Calu3 (cell line): ENCODE data around the gene CMIP. TPM values are rescaled to one million over a fixed set of nuclear protein-coding genes. Genes with fewer than 3 reads are reported as not detected.
A peak's percentile ranks its signal among the peaks of the same experiment; 100 is the strongest.

Source experiments
- BruUV-seq: library from RNA; stranded (reverse); fragments of 400-500 nt; replicated peaks from 2 replicates; lab custom pipeline; 2021; lab: Mats Ljungman, UMichigan
- CTCF ChIA-PET: fragments of 300-600 bp; sonication (Branson Sonifier 250); formaldehyde crosslinking; loops from one replicate; lab custom pipeline; 2022; ENCODE audit warnings: antibody characterized with exemption; lab: Charles Lee
- DNase-seq: peaks from one replicate; pipeline ENCODE4 v3.0.0; 2022
- H3K27ac Mint-ChIP-seq: one replicate; pipeline ENCODE4 v1.8.0; 2022; ENCODE audit warnings: mixed read lengths; ENCODE audit not compliant: unreplicated experiment
- H3K27me3 Mint-ChIP-seq: one replicate; pipeline ENCODE4 v1.8.0; 2022; ENCODE audit warnings: mixed read lengths; ENCODE audit not compliant: unreplicated experiment
- H3K36me3 Mint-ChIP-seq: one replicate; pipeline ENCODE4 v1.8.0; 2022; ENCODE audit warnings: mild to moderate bottlenecking, moderate library complexity, mixed read lengths; ENCODE audit not compliant: insufficient read depth, unreplicated experiment
- H3K4me1 Mint-ChIP-seq: one replicate; pipeline ENCODE4 v1.8.0; 2022; ENCODE audit warnings: mild to moderate bottlenecking, low read depth, mixed read lengths; ENCODE audit not compliant: unreplicated experiment
- H3K4me3 Mint-ChIP-seq: one replicate; pipeline ENCODE4 v1.8.0; 2022; ENCODE audit warnings: mild to moderate bottlenecking, low read depth, moderate library complexity, mixed read lengths; ENCODE audit not compliant: unreplicated experiment
- H3K9me3 Mint-ChIP-seq: one replicate; pipeline ENCODE4 v1.8.0; 2022; ENCODE audit warnings: low read depth, mixed read lengths; ENCODE audit not compliant: unreplicated experiment
- CTCF ChIP-seq: fragments of 200-600 bp; IDR thresholded peaks from one replicate; pipeline ENCODE4 v1.8.0; 2022; ENCODE audit warnings: antibody characterized with exemption; ENCODE audit not compliant: unreplicated experiment
- intact Hi-C: fragments of 100-400 bp; cut with micrococcal nuclease; formaldehyde crosslinking; loops from one replicate; pipeline ENCODE4 v1.10.0; 2022; ENCODE audit not compliant: unreplicated experiment
- total RNA-seq: library from RNA; stranded (reverse); gene quantifications from 2 replicates; pipeline ENCODE4 v1.2.3, GENCODE V29; 2022

CMIP gene
- total RNA-seq, 1 experiment from 2014 or later, result 82.7 TPM

- no peak for TF ChIP-seq CTCF
- H3K4me3 Mint-ChIP-seq, result no peak overlapping the region
- DNase-seq, result no peak
- intact Hi-C loops, result loop anchor here (10.0 kb wide), 1 partner anchor 234 kb away; no protein-coding TSS in a partner anchor
- H3K27me3 Mint-ChIP-seq, result no peaks in the 10 kb centered on the region
- H3K9me3 Mint-ChIP-seq, result no peaks in the 10 kb centered on the region
- H3K36me3 Mint-ChIP-seq, result peaks cover 26% of the 10 kb centered on the region
- H3K27ac Mint-ChIP-seq, result peak overlapping the region; percentile 58
- CTCF ChIA-PET, result interaction anchor here (0.5 kb wide), 1 partner anchor 136 kb away, joined by 3 read pairs; no protein-coding TSS in a partner anchor
- peaks cover 34% of the 10 kb centered on the region for H3K4me1 Mint-ChIP-seq
- no TSS peak for BruUV-seq
Measured at GRCh38 chr16:81638286-81638945, 193.8 kb downstream of the CMIP start.

- no TSS peak for BruUV-seq
- Mint-ChIP-seq H3K27ac (no peak overlapping the region), H3K9me3 (no peaks in the 10 kb centered on the region)
Measured at GRCh38 chr16:81639348-81639747, 194.7 kb downstream of the CMIP start.

GRCh38 chr16:81639931-81640680, 195.5 kb downstream of the CMIP start:
- no peaks in the 10 kb centered on the region for H3K27me3 Mint-ChIP-seq
- H3K36me3 Mint-ChIP-seq, result peaks cover 17% of the 10 kb centered on the region
- intact Hi-C loops, result loop anchor here (10.0 kb wide), 1 partner anchor 235 kb away; no protein-coding TSS in a partner anchor
- H3K27ac Mint-ChIP-seq, result no peak overlapping the region
- CTCF ChIA-PET, result no interaction called here
- H3K4me3 Mint-ChIP-seq, result no peak overlapping the region
- BruUV-seq, result no TSS peak
- DNase-seq, result no peak
- H3K4me1 Mint-ChIP-seq, result peaks cover 21% of the 10 kb centered on the region
- no peaks in the 10 kb centered on the region for H3K9me3 Mint-ChIP-seq
- no peak for TF ChIP-seq CTCF

More at GRCh38 chr16:81639348-81639747, 194.7 kb downstream of the CMIP start:
- H3K4me1 Mint-ChIP-seq, result peaks cover 29% of the 10 kb centered on the region
- CTCF ChIA-PET, result no interaction called here
- intact Hi-C loops, result loop anchor here (10.0 kb wide), 1 partner anchor 235 kb away; no protein-coding TSS in a partner anchor
- no peak overlapping the region for H3K4me3 Mint-ChIP-seq
- peaks cover 23% of the 10 kb centered on the region for H3K36me3 Mint-ChIP-seq
- DNase-seq, result no peak
- TF ChIP-seq CTCF, result no peak
- H3K27me3 Mint-ChIP-seq, result no peaks in the 10 kb centered on the region

GRCh38 chr16:81640681-81641070, 196.1 kb downstream of the CMIP start:
- Mint-ChIP-seq H3K27me3 (no peaks in the 10 kb centered on the region), H3K4me3 (no peak overlapping the region), H3K9me3 (no peaks in the 10 kb centered on the region), H3K27ac (no peak overlapping the region), H3K4me1 (peaks cover 16% of the 10 kb centered on the region), H3K36me3 (peaks cover 17% of the 10 kb centered on the region)
- no TSS peak for BruUV-seq
- intact Hi-C loops, result no loop called here
- DNase-seq, result no peak
- TF ChIP-seq CTCF, result no peak
- CTCF ChIA-PET, result no interaction called here
